GM12875 (cell line): ENCODE measurements around the gene GLIS1.

Source experiments
- H3K4me3 ChIP-seq: one replicate; pipeline ENCODE4 v1.5.1; 2011; ENCODE audit warnings: low read depth, low read length, control low read depth
- CTCF ChIP-seq: IDR thresholded peaks from 2 replicates; pipeline ENCODE4 v1.5.1; 2011; ENCODE audit warnings: low read depth, mild to moderate bottlenecking, control low read depth, inconsistent platforms, low read length, moderate library complexity, borderline replicate concordance; ENCODE audit not compliant: insufficient read depth

GLIS1 gene

DNA sequence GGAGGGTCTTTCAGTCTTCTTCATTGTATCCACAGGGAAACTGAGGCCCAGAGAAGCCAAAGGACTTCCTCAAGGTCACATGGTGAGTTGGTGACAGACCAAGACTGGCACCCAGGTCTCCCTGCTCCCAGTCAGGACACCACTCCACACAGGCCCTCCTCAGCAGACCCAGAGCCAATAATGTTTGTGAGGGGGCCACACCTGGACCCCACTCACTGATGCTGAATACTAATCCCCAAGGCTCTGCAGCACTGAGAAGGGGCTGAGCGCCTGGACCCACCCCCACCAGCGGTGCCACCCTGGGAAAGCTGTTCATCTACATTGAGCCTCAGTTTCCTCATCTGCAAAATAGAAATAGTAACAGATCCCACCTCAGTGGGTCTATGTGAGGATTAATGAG is 79.5 kb downstream of the GLIS1 start:
- no peak for TF ChIP-seq CTCF

GRCh38 chr1:53658489-53659230 is 80.3 kb downstream of the GLIS1 start:
- TF ChIP-seq CTCF: no peak
- H3K4me3 ChIP-seq: no peak overlapping the region

More for the DNA sequence above, 79.5 kb downstream of the GLIS1 start:
- no peak overlapping the region for H3K4me3 ChIP-seq

GRCh38 chr1:53657891-53658396 is 81.0 kb downstream of the GLIS1 start:
- H3K4me3 ChIP-seq: no peak overlapping the region
- TF ChIP-seq CTCF: no peak

DNA sequence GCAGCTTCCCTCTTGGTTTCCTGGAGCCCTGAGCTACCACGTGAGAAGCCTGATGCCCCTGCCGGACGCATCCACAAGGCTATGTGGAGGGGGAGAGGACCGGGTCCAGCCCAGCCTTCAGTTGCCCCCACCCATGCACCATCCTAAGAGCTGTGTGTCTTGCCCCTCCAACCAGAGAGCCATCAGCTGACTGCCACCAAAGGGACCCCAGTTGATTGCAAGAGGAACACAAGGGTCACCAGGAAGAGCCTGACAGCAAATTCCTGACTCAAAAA is 81.5 kb downstream of the GLIS1 start:
- no peak overlapping the region for H3K4me3 ChIP-seq
- TF ChIP-seq CTCF: no peak

DNA sequence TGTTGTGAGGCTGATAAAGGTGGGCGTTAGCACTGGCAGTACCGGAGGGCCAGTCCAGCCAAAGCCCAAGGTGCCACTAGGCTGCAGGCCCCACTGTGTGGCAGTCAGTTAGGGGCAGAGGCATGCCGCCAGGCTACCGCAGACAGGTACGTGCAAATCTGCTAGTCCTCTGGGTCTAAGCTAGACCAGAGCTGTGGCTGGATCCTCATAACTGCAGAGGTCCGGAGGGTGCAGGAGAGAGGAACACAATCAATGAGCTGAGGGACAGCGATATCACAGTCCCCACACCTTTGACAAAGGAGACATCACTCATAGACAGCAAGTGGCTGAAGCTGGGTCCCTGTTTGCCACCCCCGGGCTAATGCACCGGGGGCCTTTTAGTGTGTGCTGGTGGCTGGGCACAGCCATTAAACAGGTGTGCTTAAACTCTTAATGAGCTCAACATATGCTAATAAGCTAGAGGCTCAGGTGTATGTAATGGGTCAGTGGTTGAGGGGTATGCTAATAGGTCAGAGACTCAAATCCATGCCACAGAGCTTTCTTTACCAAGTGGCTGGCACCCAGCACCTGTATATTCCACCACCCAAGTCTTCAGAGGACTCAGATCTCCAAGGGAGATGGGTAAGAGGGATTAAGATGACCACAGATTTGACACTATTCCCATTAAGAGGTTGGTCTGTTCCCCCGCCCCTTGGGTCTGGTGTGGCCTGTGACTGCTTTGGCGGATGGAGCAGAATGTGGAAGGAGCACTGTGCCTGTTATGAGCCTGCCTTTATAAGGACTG is 82.0 kb downstream of the GLIS1 start:
- no peak for TF ChIP-seq CTCF

GRCh38 chr1:53655931-53656746 is 82.8 kb downstream of the GLIS1 start:
- TF ChIP-seq CTCF: no peak
- H3K4me3 ChIP-seq: no peak overlapping the region

More for the DNA sequence above, 82.0 kb downstream of the GLIS1 start:
- H3K4me3 ChIP-seq: no peak overlapping the region
